Type B pancreatic cell (in vitro differentiated cells): ENCODE data around the gene EMC9. TPM values are rescaled to one million over a fixed set of nuclear protein-coding genes. Genes with fewer than 3 reads are reported as not detected.

ENCODE experiments used
- DNase-seq: peaks from one replicate; pipeline ENCODE4 v3.0.0; 2021; ENCODE audit warnings: mixed read lengths; ENCODE audit not compliant: unreplicated experiment; ENCODE audit errors: extremely low spot score
- H3K27ac Mint-ChIP-seq: 2 replicates; pipeline ENCODE4 v1.8.0; 2021; ENCODE audit warnings: mild to moderate bottlenecking, mixed read lengths
- H3K27me3 Mint-ChIP-seq: 2 replicates; pipeline ENCODE4 v1.8.0; 2021; ENCODE audit warnings: mixed read lengths
- H3K36me3 Mint-ChIP-seq: 2 replicates; pipeline ENCODE4 v1.8.0; 2021; ENCODE audit warnings: mixed read lengths
- H3K4me1 Mint-ChIP-seq: one replicate; pipeline ENCODE4 v1.8.0; 2021; ENCODE audit warnings: mixed read lengths; ENCODE audit not compliant: unreplicated experiment
- H3K4me3 Mint-ChIP-seq: 2 replicates; pipeline ENCODE4 v1.8.0; 2021; ENCODE audit warnings: mild to moderate bottlenecking, mixed read lengths
- H3K9me3 Mint-ChIP-seq: 2 replicates; pipeline ENCODE4 v1.8.0; 2021; ENCODE audit warnings: mixed read lengths
- total RNA-seq: library from RNA; stranded (reverse); gene quantifications from 2 replicates; pipeline ENCODE4 v1.2.1, GENCODE V29; 2021; ENCODE audit warnings: low replicate concordance
- TF ChIP-seq, protein P1 (sequence below): fragments of 200-600 bp; sonication (generic); conservative IDR thresholded peaks from 2 replicates; pipeline ENCODE4 v1.5.0; 2021; ENCODE audit warnings: antibody characterized with exemption, mild to moderate bottlenecking

The EMC9 gene
- total RNA-seq, 1 donor from 2014 or later: 25.9 TPM

DNA sequence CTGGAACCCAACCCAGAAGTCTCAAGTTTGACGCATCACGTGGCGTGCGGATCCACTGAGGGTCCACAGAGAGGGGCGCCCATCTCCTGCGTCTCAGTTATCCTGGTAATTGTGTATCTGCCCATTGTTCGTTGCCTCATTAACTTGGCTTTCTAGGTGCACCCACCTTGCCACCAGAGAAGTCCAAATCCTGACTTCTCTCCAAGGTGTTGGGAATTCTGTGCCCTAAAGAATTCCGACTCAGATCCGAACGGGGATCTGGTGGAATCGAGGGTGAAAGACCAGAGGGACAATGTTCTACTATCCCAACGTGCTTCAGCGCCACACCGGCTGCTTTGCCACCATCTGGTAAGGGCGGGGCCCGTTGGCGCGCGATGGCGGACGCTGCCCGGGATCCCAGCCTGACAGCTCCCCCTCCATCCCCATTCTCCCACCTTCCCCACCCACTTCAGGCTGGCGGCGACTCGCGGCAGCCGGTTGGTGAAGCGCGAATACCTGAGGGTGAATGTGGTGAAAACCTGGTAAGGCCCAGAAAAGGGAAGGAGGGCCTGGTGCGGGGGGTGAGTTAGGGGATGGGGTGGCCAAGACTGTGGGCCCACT is 31.0 kb upstream of the EMC9 start:
- no peak for DNase-seq
- TF ChIP-seq, protein P1, sequence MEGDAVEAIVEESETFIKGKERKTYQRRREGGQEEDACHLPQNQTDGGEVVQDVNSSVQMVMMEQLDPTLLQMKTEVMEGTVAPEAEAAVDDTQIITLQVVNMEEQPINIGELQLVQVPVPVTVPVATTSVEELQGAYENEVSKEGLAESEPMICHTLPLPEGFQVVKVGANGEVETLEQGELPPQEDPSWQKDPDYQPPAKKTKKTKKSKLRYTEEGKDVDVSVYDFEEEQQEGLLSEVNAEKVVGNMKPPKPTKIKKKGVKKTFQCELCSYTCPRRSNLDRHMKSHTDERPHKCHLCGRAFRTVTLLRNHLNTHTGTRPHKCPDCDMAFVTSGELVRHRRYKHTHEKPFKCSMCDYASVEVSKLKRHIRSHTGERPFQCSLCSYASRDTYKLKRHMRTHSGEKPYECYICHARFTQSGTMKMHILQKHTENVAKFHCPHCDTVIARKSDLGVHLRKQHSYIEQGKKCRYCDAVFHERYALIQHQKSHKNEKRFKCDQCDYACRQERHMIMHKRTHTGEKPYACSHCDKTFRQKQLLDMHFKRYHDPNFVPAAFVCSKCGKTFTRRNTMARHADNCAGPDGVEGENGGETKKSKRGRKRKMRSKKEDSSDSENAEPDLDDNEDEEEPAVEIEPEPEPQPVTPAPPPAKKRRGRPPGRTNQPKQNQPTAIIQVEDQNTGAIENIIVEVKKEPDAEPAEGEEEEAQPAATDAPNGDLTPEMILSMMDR: no peak
- Mint-ChIP-seq H3K4me3 (peak overlapping the region; percentile 92), H3K27me3 (no peaks in the 10 kb centered on the region), H3K27ac (peak overlapping the region; percentile 90), H3K4me1 (peaks cover 25% of the 10 kb centered on the region), H3K9me3 (no peaks in the 10 kb centered on the region), H3K36me3 (peaks cover 20% of the 10 kb centered on the region)

DNA sequence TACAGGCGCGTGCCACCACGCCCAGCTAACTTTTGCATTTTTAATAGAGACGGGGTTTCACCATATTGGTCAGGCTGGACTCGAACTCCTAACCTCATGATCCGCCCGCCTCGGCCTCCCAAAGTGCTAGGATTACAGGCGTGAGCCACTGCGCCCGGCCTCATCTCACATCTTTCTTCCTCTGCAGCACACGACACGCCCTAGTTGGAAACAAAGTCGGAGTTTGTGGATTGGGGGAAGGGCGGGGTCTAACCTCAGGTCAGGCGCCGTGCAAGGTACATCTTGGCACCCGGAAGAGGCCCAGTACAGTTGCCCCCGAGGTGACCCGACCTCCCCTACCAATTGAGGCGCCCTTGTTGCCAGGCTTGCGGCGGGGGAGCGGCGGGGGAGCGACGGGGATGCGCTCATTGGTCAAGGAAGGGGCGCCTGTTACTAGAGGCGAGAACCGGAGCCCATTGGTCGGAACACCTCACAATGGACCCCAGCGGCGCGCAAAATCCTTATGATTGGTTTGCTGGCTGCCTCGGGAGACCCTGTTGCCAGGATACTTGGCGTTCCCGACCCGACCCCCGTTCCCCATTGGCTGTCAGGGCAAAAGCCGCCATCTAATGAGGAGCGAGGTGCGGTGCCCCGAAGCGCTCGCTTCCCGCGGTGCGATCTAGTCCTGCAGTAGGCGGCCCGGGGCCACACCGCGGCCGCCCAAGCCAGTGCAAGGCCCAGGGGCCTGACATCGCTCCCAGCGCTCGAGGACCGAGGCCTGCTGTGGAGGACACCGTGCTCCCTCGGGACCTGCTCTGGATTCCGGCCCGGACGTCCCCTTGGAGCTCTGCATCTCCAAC is 30.2 kb upstream of the EMC9 start, which contains the start of gene REC8:
Gene REC8, plus strand, starts transcription at position 659 of the 839 bp plus-strand sequence. CDS start 473 bp downstream, outside the sequence.
- Mint-ChIP-seq H3K36me3 (peaks cover 21% of the 10 kb centered on the region), H3K4me3 (peak within 1 kb of the TSS; percentile 92), H3K4me1 (peaks cover 25% of the 10 kb centered on the region), H3K27me3 (no peaks in the 10 kb centered on the region), H3K27ac (peak within 1 kb of the TSS; percentile 90), H3K9me3 (no peaks in the 10 kb centered on the region)
- TF ChIP-seq, protein P1: no peak
- DNase-seq: peak; percentile 97

DNA sequence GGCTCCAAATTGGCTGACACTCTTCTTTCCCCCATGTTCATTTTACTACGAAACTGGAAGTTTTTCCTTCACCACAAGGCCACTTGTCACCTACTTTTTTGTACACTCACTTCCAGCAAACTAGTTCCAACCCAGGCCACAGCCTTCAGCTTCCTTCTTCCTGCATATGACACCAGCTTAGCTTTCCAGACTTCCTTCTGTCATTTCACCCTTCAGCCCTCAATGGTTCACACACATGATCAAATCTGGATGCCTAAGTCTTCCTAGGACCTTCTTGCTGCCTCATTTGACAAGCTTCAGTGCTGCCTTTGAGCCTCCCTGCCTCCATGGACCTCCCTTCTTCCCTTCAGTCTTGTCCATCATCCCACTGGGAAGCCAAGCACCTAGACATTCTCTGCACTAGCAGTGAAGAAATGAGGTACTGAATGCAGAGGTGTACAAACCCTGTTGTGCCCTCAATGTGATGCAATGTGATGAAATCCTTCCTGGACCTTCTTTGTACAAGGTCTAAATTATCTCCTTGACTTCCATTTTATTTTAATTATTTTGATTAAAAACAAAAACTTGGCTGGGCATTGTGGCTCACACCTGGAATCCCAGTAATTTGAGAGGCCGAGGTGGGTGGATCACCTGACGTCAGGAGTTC is 26.2 kb upstream of the EMC9 start:
- no peaks in the 10 kb centered on the region for H3K27me3 Mint-ChIP-seq
- H3K36me3 Mint-ChIP-seq: peaks cover 22% of the 10 kb centered on the region
- no peak for DNase-seq
- TF ChIP-seq, protein P1: no peak
- no peaks in the 10 kb centered on the region for H3K9me3 Mint-ChIP-seq
- H3K27ac Mint-ChIP-seq: no peak overlapping the region
- H3K4me1 Mint-ChIP-seq: peaks cover 16% of the 10 kb centered on the region
- H3K4me3 Mint-ChIP-seq: no peak overlapping the region

DNA sequence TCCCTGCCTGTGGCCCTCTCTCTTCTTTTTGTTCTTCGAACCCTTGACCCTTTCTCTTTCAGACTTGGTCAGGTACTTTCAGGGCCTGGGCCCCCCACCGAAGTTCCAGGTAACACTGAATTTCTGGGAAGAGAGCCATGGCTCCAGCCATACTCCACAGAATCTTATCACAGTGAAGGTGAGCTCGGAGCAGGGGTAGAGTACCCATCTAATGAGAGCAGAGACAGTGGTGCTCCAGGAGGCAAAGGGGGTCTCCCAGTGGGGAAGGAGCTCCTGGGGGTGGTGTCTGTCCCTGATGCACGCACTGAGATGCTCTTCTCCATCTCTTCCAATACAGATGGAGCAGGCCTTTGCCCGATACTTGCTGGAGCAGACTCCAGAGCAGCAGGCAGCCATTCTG is 24.4 kb upstream of the EMC9 start:
- Mint-ChIP-seq H3K9me3 (no peaks in the 10 kb centered on the region), H3K36me3 (peaks cover 28% of the 10 kb centered on the region), H3K4me3 (no peak overlapping the region), H3K4me1 (peaks cover 26% of the 10 kb centered on the region), H3K27ac (peak overlapping the region; percentile 43), H3K27me3 (no peaks in the 10 kb centered on the region)
- TF ChIP-seq, protein P1: no peak
- no peak for DNase-seq

DNA sequence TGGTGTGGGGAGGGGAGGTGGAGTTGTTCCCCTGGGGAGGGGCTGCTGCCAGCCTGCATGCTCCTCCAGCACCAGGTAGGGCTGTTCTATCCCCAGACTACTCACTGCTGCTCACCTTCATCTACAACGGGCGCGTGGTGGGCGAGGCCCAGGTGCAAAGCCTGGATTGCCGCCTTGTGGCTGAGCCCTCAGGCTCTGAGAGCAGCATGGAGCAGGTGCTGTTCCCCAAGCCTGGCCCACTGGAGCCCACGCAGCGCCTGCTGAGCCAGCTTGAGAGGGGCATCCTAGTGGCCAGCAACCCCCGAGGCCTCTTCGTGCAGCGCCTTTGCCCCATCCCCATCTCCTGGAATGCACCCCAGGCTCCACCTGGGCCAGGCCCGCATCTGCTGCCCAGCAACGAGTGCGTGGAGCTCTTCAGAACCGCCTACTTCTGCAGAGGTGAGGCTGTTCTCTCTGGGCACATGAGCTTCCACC is 23.2 kb upstream of the EMC9 start:
- Mint-ChIP-seq H3K9me3 (no peaks in the 10 kb centered on the region), H3K4me3 (no peak overlapping the region), H3K36me3 (peaks cover 28% of the 10 kb centered on the region), H3K27ac (peak overlapping the region; percentile 64), H3K4me1 (peaks cover 23% of the 10 kb centered on the region), H3K27me3 (no peaks in the 10 kb centered on the region)
- TF ChIP-seq, protein P1: no peak
- no peak for DNase-seq
